Breast epithelium (tissue), 4 donors: ENCODE results near the gene PEX10. TPM values are rescaled to one million over a fixed set of nuclear protein-coding genes. Genes with fewer than 3 reads are reported as not detected.

Source experiments
- DNase-seq, 2 donors: peaks; one replicate each; pipeline ENCODE4 v3.0.0-alpha.2; 2019; ENCODE audit warnings: low spot score in 2 of 2
- H3K27ac ChIP-seq, 2 donors: fragments of 200-600 bp; sonication (generic) in 1 of 2; one replicate each; pipeline ENCODE4 v1.5.1; 2016 to 2019; ENCODE audit warnings: mild to moderate bottlenecking in 1 of 2
- H3K27me3 ChIP-seq, 2 donors: fragments of 200-600 bp; sonication (generic) in 1 of 2; one replicate each; pipeline versions ENCODE4 v1.5.1 to v1.6.0; 2017 to 2019; ENCODE audit warnings: control low read depth in 1 of 2, mild to moderate bottlenecking in 1 of 2
- H3K36me3 ChIP-seq: fragments of 200-600 bp; one replicate; pipeline ENCODE4 v1.5.1; 2019
- H3K4me1 ChIP-seq, 2 donors: fragments of 200-600 bp; sonication (generic); one replicate each; pipeline ENCODE4 v1.5.1; 2016 to 2019; ENCODE audit warnings: control low read depth in 1 of 2
- H3K4me3 ChIP-seq, 3 donors: fragments of 200-600 bp; sonication (generic); 1 replicate in 2 of 3; 2 replicates in 1 of 3; pipeline ENCODE4 v1.5.1; 2016 to 2019; ENCODE audit warnings: mild to moderate bottlenecking in 3 of 3, moderate library complexity in 2 of 3
- H3K9me3 ChIP-seq, 2 donors: fragments of 200-600 bp; sonication (generic) in 1 of 2; one replicate each; pipeline ENCODE4 v1.5.1; 2016 to 2019; ENCODE audit warnings: control low read depth in 1 of 2
- CTCF ChIP-seq, 3 donors: fragments of 450-650 bp; IDR thresholded peaks; one replicate each; pipeline ENCODE4 v1.5.1; 2016 to 2017; ENCODE audit warnings: antibody characterized with exemption in 3 of 3, mild to moderate bottlenecking in 3 of 3, moderate library complexity in 3 of 3
- POLR2A ChIP-seq: fragments of 450-650 bp; IDR thresholded peaks from one replicate; pipeline ENCODE4 v1.6.1; 2016; ENCODE audit warnings: antibody characterized with exemption, mild to moderate bottlenecking, moderate library complexity
- POLR2AphosphoS5 ChIP-seq, 3 donors: sonication (generic); formaldehyde crosslinking; IDR thresholded peaks; one replicate each; pipeline ENCODE4 v1.6.1; 2017; ENCODE audit warnings: antibody characterized with exemption in 3 of 3
- intact Hi-C: fragments of 100-400 bp; cut with DNase I; formaldehyde crosslinking; loops from one replicate; pipeline ENCODE4 v1.15.1; 2023; ENCODE audit warnings: low total_unique reads
- total RNA-seq, 3 donors: library from RNA; depleted of rRNA; stranded (reverse); fragments of >200 nt; gene quantifications; one replicate each; pipeline ENCODE4 v1.1.0, GENCODE V29; 2016

Gene PEX10
- total RNA-seq, 3 donors from 2014 or later: 23.3 to 37.4 (median 24.1) TPM

DNA sequence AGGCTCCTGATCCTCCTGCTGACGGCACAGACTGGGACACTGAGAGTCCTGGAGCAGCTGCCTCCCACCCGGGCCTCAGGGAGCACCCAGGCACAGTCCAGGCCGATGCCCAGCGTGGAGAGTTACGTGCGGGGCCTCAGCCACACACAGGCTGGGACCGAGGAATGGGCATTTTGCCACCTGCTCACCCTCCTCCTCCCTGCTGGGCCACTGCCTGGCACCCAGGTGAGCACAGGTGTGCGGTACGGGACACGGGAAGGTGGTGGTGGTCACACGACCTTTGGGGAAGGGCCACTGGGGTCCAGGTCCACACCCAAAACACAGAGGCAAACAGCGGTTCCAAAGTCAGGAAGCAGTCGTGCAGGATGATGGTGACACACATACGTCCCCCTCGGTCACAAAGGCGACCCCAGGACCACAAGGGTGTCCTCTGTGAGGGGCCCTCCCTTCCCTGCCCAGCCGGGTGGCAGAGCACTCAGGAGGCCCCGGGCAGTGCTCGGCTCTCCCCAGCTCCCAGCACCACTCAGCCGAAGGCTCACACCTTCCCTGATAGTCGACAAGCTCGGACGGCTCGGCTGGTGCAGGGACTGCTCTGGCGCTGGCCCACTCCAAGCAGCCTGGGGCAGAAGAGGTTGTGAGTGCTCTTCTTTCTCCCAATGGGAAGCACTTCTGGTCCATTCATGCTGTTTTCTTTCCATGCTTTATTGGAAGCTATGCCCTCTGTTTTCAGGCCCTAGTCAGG, 35.3 kb downstream of the PEX10 start:
- Histone ChIP-seq H3K27me3 (no peaks in the 10 kb centered on the region), H3K27ac (no peak overlapping the region), H3K9me3 (no peaks in the 10 kb centered on the region), H3K4me3 (no peak overlapping the region), H3K4me1 (peaks cover 7 to 9% of the 10 kb centered on the region in 2 donors), H3K36me3 (no peaks in the 10 kb centered on the region)
- intact Hi-C loops: no loop called here
- DNase-seq: no peak
- TF ChIP-seq POLR2AphosphoS5 (IDR thresholded peaks at IDR 0.05): no peak
- TF ChIP-seq POLR2A: no peak
- no peak for TF ChIP-seq CTCF (IDR thresholded peaks at IDR 0.05)

DNA sequence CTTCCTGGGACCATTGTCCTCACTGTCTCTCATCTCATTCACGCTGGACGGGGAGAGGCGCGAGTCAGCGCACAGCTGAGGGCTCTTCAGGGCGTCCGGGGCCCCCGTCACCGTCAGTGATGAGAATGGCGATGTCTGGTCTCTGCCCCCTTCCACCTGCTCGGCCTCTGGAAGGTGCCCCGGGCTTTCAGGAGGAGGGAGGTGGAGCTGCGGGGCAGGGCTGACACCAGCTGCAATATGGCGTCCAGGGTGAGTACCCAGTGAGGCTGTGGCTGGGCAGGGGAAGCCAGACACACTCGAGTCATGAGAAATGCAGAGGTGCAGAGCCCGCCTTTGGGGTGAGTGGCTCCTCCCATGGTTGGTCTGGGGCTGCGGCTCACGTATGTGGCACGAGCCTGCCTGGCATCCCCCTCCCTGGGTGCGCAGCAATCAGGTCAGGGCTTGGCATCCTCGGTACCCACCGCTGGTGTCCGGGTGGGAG, 36.1 kb downstream of the PEX10 start:
- H3K9me3 ChIP-seq: no peaks in the 10 kb centered on the region
- intact Hi-C loops: no loop called here
- DNase-seq: no peak

DNA sequence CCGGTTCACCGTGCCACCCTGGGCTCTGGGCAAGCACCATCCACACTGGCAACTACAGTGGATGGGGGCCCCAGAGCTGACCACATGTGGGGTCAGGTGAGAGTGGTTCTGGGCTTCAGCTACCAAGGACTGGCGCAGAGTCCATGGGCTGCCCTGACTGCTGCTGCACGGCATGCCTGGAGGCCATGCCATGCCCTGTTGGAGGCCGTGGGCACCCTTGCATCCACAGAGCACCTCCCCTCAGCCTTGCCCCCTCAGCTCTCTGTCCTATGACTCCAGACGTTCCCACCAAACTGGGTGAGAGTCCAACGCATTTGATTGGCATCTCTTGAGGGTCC, 36.5 kb downstream of the PEX10 start:
- H3K9me3 ChIP-seq: no peaks in the 10 kb centered on the region
- H3K4me3 ChIP-seq: no peak overlapping the region
- no peaks in the 10 kb centered on the region for H3K27me3 ChIP-seq
- no peak overlapping the region for H3K27ac ChIP-seq
- intact Hi-C loops: no loop called here
- DNase-seq: no peak
- TF ChIP-seq POLR2A (no peak), CTCF (IDR thresholded peaks at IDR 0.05) (no peak)
- H3K36me3 ChIP-seq: no peaks in the 10 kb centered on the region
- H3K4me1 ChIP-seq: no peaks in the 10 kb centered on the region

More for the DNA sequence above, 36.1 kb downstream of the PEX10 start:
- Histone ChIP-seq H3K36me3 (no peaks in the 10 kb centered on the region), H3K27me3 (no peaks in the 10 kb centered on the region), H3K4me3 (no peak overlapping the region), H3K27ac (no peak overlapping the region), H3K4me1 (peaks cover 1 to 2% of the 10 kb centered on the region in 2 donors)
- TF ChIP-seq CTCF (IDR thresholded peaks at IDR 0.05): no peak
- no peak for TF ChIP-seq POLR2AphosphoS5 (IDR thresholded peaks at IDR 0.05)
- no peak for TF ChIP-seq POLR2A

GRCh38 chr1:2375246-2375922, 37.0 kb downstream of the PEX10 start:
- intact Hi-C loops: no loop called here
- H3K9me3 ChIP-seq: no peaks in the 10 kb centered on the region
- H3K27me3 ChIP-seq: no peaks in the 10 kb centered on the region
- H3K4me1 ChIP-seq: no peaks in the 10 kb centered on the region
- no peaks in the 10 kb centered on the region for H3K36me3 ChIP-seq
- TF ChIP-seq CTCF (IDR thresholded peaks at IDR 0.05) (no peak), POLR2A (no peak), POLR2AphosphoS5 (IDR thresholded peaks at IDR 0.05) (no peak)
- no peak for DNase-seq
- no peak overlapping the region for H3K4me3 ChIP-seq
- H3K27ac ChIP-seq: no peak overlapping the region
